Spleen (tissue), 7 donors: ENCODE results near the gene VWCE.

Experiments used
- POLR2A ChIP-seq, 3 donors: fragments of 450-650 bp; IDR thresholded peaks; one replicate each; pipeline ENCODE4 v1.5.1; 2017; ENCODE audit warnings: antibody characterized with exemption in 3 of 3, mild to moderate bottlenecking in 1 of 3
- POLR2AphosphoS5 ChIP-seq, 3 donors: sonication (generic); formaldehyde crosslinking; IDR thresholded peaks; one replicate each; pipeline ENCODE4 v1.5.1; 2017; ENCODE audit warnings: antibody characterized with exemption in 3 of 3
- TF ChIP-seq, protein P1 (sequence below), 11 experiments: fragments of 200-600 bp in 7 of 11; fragments of 450-650 bp in 4 of 11; sonication (generic) in 4 of 11; IDR thresholded peaks in 8 of 11; conservative IDR thresholded peaks in 3 of 11; 1 replicate in 7 of 11; 2 replicates in 4 of 11; pipeline versions ENCODE4 v1.4.0 to v1.8.0; 2016 to 2021; ENCODE audit warnings: antibody characterized with exemption in 11 of 11, inconsistent platforms in 4 of 11, mild to moderate bottlenecking in 1 of 11
- donor health status: DM: no; HTN: no; CAD: no; lungs with moderate emphysema.
- donor health status: DM: no; HTN: no; CAD: no.
- donor health status: DM: no; HTN: no; CAD: no.

DNA sequence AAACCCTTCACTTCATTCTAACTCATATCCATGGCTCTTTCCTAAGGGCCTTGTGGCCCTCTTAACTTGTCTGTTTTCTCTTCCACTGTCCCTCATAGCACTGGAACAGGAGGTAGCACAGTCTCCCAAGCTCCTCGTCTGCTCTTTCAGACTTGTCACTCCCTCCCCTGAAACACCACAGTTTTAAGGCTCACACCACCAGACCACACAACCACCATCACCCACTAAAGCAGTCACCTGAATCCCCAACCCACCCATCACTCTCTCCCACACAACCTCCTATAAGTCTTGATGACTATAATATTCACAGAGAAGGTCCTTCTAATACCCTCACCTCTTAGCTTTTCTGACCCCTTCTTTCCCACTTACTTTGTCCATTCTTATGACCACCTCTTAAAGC, 11.1 kb upstream of the VWCE start:
- TF ChIP-seq, protein P1, sequence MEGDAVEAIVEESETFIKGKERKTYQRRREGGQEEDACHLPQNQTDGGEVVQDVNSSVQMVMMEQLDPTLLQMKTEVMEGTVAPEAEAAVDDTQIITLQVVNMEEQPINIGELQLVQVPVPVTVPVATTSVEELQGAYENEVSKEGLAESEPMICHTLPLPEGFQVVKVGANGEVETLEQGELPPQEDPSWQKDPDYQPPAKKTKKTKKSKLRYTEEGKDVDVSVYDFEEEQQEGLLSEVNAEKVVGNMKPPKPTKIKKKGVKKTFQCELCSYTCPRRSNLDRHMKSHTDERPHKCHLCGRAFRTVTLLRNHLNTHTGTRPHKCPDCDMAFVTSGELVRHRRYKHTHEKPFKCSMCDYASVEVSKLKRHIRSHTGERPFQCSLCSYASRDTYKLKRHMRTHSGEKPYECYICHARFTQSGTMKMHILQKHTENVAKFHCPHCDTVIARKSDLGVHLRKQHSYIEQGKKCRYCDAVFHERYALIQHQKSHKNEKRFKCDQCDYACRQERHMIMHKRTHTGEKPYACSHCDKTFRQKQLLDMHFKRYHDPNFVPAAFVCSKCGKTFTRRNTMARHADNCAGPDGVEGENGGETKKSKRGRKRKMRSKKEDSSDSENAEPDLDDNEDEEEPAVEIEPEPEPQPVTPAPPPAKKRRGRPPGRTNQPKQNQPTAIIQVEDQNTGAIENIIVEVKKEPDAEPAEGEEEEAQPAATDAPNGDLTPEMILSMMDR (IDR thresholded peaks at IDR 0.05 in 8 of 11, conservative IDR thresholded peaks at IDR 0.05 in 3 of 11) = no peak
- TF ChIP-seq POLR2AphosphoS5 (IDR thresholded peaks at IDR 0.05) (no peak), POLR2A (IDR thresholded peaks at IDR 0.05) (no peak)
